GM13977 (cell line): ENCODE data around the gene PAFAH2.
A peak's percentile ranks its signal among the peaks of the same experiment; 100 is the strongest.

ENCODE experiments used
- DNase-seq: peaks from one replicate; pipeline ENCODE4 v3.0.0; 2012; ENCODE audit warnings: low spot score
- CTCF ChIP-seq: IDR thresholded peaks from 2 replicates; pipeline ENCODE4 v1.5.1; 2012; ENCODE audit warnings: mild to moderate bottlenecking, control low read depth; ENCODE audit not compliant: insufficient read depth; ENCODE audit errors: extremely low read depth, missing control alignments
- in situ Hi-C: fragments of 300-500 bp; cut with MboI; formaldehyde crosslinking; loops from one replicate; pipeline ENCODE4 v1.12.0; 2022; ENCODE audit warnings: low sequenced_read_pairs, low pct_unique_long_range_greater_than_20kb, mixed read lengths, inconsistent platforms; ENCODE audit not compliant: unreplicated experiment

PAFAH2 gene

GRCh38 chr1:26036756-26037281 is 39.0 kb upstream of the PAFAH2 start:
- no peak for DNase-seq
- in situ Hi-C loops: no loop called here
- TF ChIP-seq CTCF: no peak

DNA sequence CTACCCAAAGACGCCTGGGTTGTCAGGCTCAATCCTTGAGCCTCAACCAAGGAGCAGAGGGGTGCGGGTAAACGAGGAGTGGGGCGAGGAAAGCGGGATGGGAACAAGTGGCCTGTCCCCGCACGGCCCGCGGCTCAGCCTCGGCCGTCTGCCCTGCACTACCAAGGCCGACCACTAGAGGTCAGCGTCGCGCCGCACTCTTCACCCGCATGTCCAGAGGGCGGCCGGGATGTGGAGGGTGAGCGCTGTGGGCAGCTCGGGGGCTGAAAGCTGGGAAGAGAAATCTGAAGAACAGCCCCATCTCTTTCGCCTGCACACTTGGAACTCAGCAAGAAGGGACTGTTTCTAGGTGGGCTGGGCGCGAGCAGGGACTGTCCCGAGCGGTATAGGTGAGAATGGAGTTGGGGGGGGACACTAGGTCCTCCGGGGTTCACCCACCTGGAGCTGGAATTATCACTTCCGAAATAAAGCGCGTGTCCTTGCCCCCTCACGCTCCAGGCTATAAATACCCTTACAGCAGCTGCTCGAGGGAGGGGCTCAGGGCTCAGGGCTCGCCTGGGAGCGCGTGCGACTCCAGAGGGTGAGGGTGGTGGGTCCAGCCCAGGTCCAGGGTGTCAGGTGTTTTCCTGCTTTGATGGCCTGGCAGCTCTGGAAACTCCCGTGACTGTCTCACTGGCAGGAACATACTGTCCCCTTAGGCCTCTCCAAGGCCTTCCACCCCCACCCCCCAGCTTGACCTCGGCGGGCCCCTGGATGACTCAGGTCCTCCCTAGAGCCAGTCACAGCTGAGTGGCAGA is 38.3 kb upstream of the PAFAH2 start:
- peak; percentile 93 for DNase-seq
- in situ Hi-C loops: no loop called here
- peak; percentile 99 for TF ChIP-seq CTCF

- TF ChIP-seq CTCF: peak; percentile 17
- DNase-seq: peak; percentile 97
- in situ Hi-C loops: no loop called here
Measured at GRCh38 chr1:26035203-26035958, 37.5 kb upstream of the PAFAH2 start.

- no peak for DNase-seq
- in situ Hi-C loops: no loop called here
- no peak for TF ChIP-seq CTCF
Measured at GRCh38 chr1:26034504-26035202, 36.8 kb upstream of the PAFAH2 start.

- in situ Hi-C loops: no loop called here
- DNase-seq: no peak
- TF ChIP-seq CTCF: no peak
Measured at GRCh38 chr1:26032656-26033357, 34.9 kb upstream of the PAFAH2 start.

- no peak for TF ChIP-seq CTCF
- in situ Hi-C loops: no loop called here
- DNase-seq: no peak
Measured at GRCh38 chr1:26031611-26032220, 33.9 kb upstream of the PAFAH2 start.
